Measurements from ENCODE around the gene BBC3. TPM values are rescaled to one million over a fixed set of nuclear protein-coding genes. Genes with fewer than 3 reads are reported as not detected.

The BBC3 gene
- total RNA-seq, 4 donors from 2014 or later, result 4.1 to 10.0 (median 5.5) TPM

- peaks cover 5 to 42% (median 16%) of the 10 kb centered on the region in 4 donors for H3K4me1 ChIP-seq
These were observed 40.8 kb downstream of the BBC3 start for GRCh38 chr19:47190167-47190727.

GRCh38 chr19:47188507-47189033 lies 42.4 kb downstream of the BBC3 start:
- peaks cover 5 to 42% (median 16%) of the 10 kb centered on the region in 4 donors for H3K4me1 ChIP-seq
- no peak for DNase-seq
- H3K9me3 ChIP-seq, result no peaks in the 10 kb centered on the region
- no peak for TF ChIP-seq CTCF (IDR thresholded peaks at IDR 0.05)
- TF ChIP-seq POLR2A (IDR thresholded peaks at IDR 0.05), result no peak
- peak overlapping the region in 3 of 4 donors; percentile 23 to 73 (median 57) for H3K27ac ChIP-seq
- peaks cover 0 to 5% (median 0%) of the 10 kb centered on the region in 3 donors for H3K36me3 ChIP-seq
- no peaks in the 10 kb centered on the region for H3K27me3 ChIP-seq
- H3K4me3 ChIP-seq, result no peak overlapping the region

More at GRCh38 chr19:47190167-47190727, 40.8 kb downstream of the BBC3 start:
- H3K27me3 ChIP-seq, result no peaks in the 10 kb centered on the region
- peaks cover 0 to 5% (median 0%) of the 10 kb centered on the region in 3 donors for H3K36me3 ChIP-seq
- peak overlapping the region; percentile 48 to 73 (median 60) for H3K27ac ChIP-seq
- H3K9me3 ChIP-seq, result no peaks in the 10 kb centered on the region
- TF ChIP-seq POLR2A (IDR thresholded peaks at IDR 0.05) (no peak), CTCF (IDR thresholded peaks at IDR 0.05) (no peak)
- no peak overlapping the region for H3K4me3 ChIP-seq
- DNase-seq, result peak; percentile 53 to 63 (median 53)

- peaks cover 5 to 42% (median 16%) of the 10 kb centered on the region in 4 donors for H3K4me1 ChIP-seq
- H3K4me3 ChIP-seq, result no peak overlapping the region
- peak overlapping the region; percentile 41 to 73 (median 55) for H3K27ac ChIP-seq
- peak in 1 of 3 donors; percentile 49 for DNase-seq
- TF ChIP-seq POLR2A (IDR thresholded peaks at IDR 0.05) (no peak), CTCF (IDR thresholded peaks at IDR 0.05) (no peak)
- H3K36me3 ChIP-seq, result peaks cover 0 to 5% (median 0%) of the 10 kb centered on the region in 3 donors
- H3K9me3 ChIP-seq, result no peaks in the 10 kb centered on the region
- H3K27me3 ChIP-seq, result no peaks in the 10 kb centered on the region
These were observed 43.2 kb downstream of the BBC3 start for GRCh38 chr19:47187797-47188196.

- Histone ChIP-seq H3K27ac (peak overlapping the region; percentile 8 to 73 (median 55)), H3K9me3 (no peaks in the 10 kb centered on the region), H3K4me3 (no peak overlapping the region), H3K4me1 (peaks cover 5 to 42% (median 16%) of the 10 kb centered on the region in 4 donors), H3K27me3 (no peaks in the 10 kb centered on the region), H3K36me3 (peaks cover 0 to 5% (median 0%) of the 10 kb centered on the region in 3 donors)
- TF ChIP-seq CTCF (IDR thresholded peaks at IDR 0.05) (no peak), POLR2A (IDR thresholded peaks at IDR 0.05) (no peak)
- no peak for DNase-seq
These were observed 43.7 kb downstream of the BBC3 start for GRCh38 chr19:47187335-47187655.

- Histone ChIP-seq H3K4me1 (peaks cover 5 to 42% (median 16%) of the 10 kb centered on the region in 4 donors), H3K4me3 (no peak overlapping the region), H3K36me3 (peaks cover 0 to 5% (median 0%) of the 10 kb centered on the region in 3 donors), H3K9me3 (no peaks in the 10 kb centered on the region), H3K27ac (peak overlapping the region; percentile 8 to 73 (median 55)), H3K27me3 (no peaks in the 10 kb centered on the region)
- no peak for TF ChIP-seq POLR2A (IDR thresholded peaks at IDR 0.05)
- no peak for TF ChIP-seq CTCF (IDR thresholded peaks at IDR 0.05)
- peak; percentile 50 to 77 (median 60) for DNase-seq
These were observed 44.3 kb downstream of the BBC3 start for GRCh38 chr19:47186446-47187334.

Measured in Peyer's patch (tissue), 4 donors.